Forelimb muscle (tissue), 1 donor: ENCODE results near the gene COL4A3. TPM values are rescaled to one million over a fixed set of nuclear protein-coding genes. Genes with fewer than 3 reads are reported as not detected.

Experiments used
- DNase-seq: peaks from one replicate; pipeline ENCODE4 v3.0.0-alpha.2; 2013; ENCODE audit warnings: low read depth
- polyA plus RNA-seq: library from polyadenylated mRNA; unstranded; fragments of 120-200 nt; gene quantifications from one replicate; pipeline ENCODE4 v1.2.1, GENCODE V29; 2013; ENCODE audit not compliant: insufficient read length

Gene COL4A3
- polyA plus RNA-seq, 1 donor = 0.16 TPM

DNA sequence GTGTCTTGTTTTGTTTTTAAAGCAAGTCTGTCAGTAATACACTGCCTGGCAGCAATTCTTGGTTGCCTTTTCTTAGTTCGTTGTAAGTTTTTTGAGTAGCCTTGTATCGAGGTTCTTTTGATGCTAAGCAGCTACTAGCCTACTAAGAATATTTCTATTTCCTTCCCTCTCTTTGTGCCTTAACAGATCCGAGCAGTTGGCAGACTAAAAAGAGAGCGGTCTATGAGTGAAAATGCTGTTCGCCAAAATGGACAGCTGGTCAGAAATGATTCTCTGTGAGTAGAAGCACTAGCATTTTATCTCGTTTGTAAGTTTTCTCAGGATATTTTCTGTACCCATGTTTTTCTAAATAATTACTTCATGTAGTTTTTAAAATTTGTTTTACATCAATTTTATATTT lies 175.7 kb downstream of the COL4A3 start:
- DNase-seq = no peak

DNA sequence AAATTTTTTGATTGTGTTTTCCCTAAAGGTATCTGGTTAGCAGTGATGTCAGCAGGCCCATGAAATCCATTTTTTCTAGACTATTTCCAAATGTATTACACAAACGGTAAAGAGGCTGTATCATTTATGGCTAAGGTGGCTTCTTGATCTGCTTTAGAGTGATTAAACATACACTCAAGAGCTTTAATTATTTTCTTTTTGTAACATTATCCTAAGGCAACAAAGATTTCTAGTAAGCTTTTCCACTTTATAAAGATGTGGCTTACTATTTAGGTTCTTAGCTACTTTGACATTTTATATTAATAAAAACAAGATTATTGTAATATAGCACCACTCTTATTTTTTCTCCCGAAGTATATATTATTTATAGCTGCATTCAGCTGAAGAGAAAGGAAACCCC lies 177.1 kb downstream of the COL4A3 start:
- no peak for DNase-seq

DNA sequence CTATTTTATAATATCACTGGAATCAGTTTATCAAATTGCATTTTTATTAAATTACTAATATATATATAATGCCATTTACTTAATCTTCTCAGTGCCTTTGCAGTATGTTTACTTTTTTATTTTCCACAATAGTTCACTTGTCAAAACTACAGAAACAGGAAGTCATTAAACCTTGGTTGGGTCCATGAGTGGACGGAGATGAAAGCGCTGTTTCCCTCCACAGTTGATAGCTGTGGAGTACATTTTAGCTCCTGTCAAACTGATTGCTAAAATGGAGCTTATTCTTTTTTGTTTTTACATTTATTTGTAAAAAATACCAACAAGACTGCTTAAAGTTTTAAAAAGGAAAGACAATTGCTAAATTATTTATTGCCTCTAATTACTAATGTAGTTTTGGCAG lies 179.8 kb downstream of the COL4A3 start:
- no peak for DNase-seq

DNA sequence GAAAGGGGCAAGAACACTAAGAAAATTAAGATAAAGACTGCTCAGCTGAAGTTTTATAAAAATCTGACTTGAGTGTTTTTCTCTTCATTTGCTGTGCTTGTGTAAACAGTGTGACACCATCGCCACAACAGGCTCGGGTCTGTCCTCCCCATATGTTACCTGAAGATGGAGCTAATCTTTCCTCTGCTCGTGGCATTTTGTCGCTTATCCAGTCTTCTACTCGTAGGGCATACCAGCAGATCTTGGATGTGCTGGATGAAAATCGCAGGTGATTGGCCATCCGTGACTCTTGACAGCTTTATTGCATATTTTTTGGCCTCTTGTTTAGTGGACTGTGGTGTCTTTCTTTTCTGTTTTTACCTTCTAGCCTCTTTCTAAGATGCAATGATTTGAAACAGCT lies 182.7 kb downstream of the COL4A3 start:
- no peak for DNase-seq

DNA sequence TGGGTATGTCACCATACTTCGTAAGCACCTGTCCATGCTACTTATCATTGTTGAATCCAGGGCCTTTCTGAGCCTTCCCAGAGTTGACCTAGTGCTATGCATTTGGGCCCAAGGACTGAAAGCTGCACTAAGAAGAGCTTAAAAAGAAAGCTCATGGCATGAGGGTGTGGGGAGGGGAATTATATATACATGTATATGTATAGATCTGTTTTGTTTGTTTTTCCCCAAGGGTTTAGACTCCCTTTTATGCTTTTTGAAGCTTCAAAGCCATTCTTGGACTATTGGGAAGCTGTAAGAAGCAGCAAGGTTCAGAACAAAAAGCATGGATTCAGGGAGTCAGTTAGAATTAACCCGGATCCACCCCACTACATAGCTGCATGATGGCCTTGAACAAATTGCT lies 183.9 kb downstream of the COL4A3 start:
- DNase-seq = no peak

DNA sequence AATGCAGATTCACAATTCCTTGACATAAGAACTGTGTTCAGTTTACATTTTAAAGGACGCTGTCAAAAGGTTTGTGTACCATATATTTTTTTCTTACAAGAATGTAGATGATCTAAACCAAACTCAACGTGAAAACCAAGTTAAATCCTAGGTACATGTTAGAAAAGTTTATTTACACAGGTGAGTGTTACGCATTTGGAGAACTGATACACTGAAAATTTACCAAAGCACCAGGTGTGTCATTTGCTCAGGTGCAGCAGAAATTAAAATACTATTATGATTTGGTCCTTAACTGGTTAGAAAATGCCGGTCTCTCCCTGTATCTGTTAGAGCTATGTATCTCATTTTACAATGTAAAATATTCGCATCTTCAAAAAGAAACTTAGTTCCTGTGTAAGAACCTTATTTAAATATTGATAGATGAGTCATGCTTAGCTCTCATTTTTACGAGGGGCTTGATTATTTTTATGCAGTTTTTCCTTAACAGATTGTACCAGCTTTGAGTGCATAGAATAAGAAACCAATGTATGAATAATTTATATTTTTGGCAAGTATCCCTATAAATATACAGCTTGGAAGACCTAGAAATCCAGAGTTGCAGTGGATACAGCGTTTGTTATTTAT lies 185.7 kb downstream of the COL4A3 start:
- DNase-seq = no peak

DNA sequence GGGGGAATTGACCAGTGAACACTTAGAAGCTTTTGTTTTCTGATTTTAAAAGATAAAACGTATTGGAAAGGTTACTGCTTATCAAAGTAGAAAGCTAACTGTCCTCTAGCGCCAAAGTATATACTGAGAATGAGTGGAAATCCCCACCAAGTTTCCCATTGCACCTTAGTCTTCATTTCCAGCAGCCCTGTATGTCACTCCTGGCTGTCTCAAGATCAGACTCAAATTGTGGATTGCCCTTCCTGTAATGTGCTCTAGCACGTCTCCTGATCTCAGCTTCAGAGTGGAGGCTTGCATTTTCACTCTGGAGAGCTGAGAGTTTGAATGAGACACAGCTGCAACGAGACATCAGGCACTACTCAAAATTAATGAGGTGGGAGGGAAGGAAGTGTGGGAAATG lies 187.2 kb downstream of the COL4A3 start:
- DNase-seq = no peak

DNA sequence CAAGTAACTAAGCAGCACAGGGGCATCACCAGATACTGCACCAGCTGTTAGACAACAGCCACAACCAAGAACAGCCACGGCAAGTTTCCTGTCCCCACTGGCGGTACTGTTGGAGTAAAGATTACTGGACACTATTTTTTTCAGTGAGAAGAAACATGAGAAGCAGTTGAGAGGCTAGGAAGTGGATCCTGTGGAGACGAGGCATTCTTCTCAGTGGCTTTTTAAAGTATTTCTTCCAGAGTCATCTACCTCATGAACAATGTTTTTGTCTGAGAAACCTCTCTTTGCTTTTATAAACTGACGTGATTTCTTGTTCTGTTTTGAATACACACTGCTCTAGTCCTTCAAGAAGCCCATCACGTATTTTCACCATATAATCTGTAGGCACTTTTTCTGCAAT lies 195.9 kb downstream of the COL4A3 start:
- no peak for DNase-seq

DNA sequence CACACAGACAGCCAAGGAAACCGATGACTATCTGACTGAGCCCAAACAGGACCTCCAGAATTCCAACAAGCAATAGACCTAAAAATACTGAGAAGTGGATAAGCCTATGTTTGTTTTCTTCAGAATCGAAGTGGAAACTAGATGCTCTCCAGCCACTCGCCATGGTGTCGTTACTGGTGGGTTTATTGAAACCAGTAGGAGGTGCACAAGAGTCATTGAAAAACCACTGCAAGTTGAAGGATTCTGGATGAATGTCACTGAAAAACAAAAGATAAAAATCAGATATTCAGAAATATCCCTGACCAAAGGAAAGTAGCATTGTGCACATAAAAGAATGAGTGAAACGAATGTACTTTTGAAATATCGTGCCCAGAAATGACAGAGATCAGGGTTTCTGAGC lies 199.3 kb downstream of the COL4A3 start:
- no peak for DNase-seq

Other genes with a start within 250 kb of the COL4A3 start
- gene COL4A4, start 419 bp upstream of the COL4A3 start, polyA plus RNA-seq = 0.09 TPM
- 68.1 TPM for gene MFF, start 160.6 kb downstream of the COL4A3 start, polyA plus RNA-seq
- gene TM4SF20, start 214.7 kb downstream of the COL4A3 start, polyA plus RNA-seq = 0.06 TPM
- gene SCYGR1, start 223.3 kb downstream of the COL4A3 start, polyA plus RNA-seq = not detected